HepG2 (cell line): ENCODE results near the gene CARS1. TPM values are rescaled to one million over a fixed set of nuclear protein-coding genes. Genes with fewer than 3 reads are reported as not detected.
A peak's percentile ranks its signal among the peaks of the same experiment; 100 is the strongest.

Experiments
- GLMP ChIP-seq: sonication (generic); formaldehyde crosslinking; IDR thresholded peaks from 2 replicates; pipeline ENCODE4 v1.9.0; 2021; ENCODE audit warnings: missing genetic modification reagents, mild to moderate bottlenecking, borderline replicate concordance
- MAX ChIP-seq: IDR thresholded peaks from 2 replicates; pipeline ENCODE4 v1.6.1; 2012; ENCODE audit warnings: inconsistent platforms
- MTF1 ChIP-seq: sonication (generic); formaldehyde crosslinking; IDR thresholded peaks from 2 replicates; pipeline ENCODE4 v1.5.0; 2020; ENCODE audit warnings: missing genetic modification reagents
- PRDM10 ChIP-seq: sonication (generic); formaldehyde crosslinking; IDR thresholded peaks from 2 replicates; pipeline ENCODE4 v1.4.0; 2020; ENCODE audit warnings: low read depth, missing genetic modification reagents
- RCOR2 ChIP-seq: IDR thresholded peaks from 2 replicates; pipeline ENCODE4 v1.6.1; 2016; ENCODE audit warnings: missing biosample characterization, missing genetic modification reagents
- RERE ChIP-seq: IDR thresholded peaks from 2 replicates; pipeline ENCODE4 v1.6.1; 2016; ENCODE audit warnings: low read depth, missing genetic modification reagents, missing compliant biosample characterization
- RFX3 ChIP-seq: IDR thresholded peaks from 2 replicates; pipeline ENCODE4 v1.6.1; 2016; ENCODE audit warnings: missing biosample characterization, missing genetic modification reagents
- TFE3 ChIP-seq: IDR thresholded peaks from 2 replicates; pipeline ENCODE4 v1.6.1; 2016
- ZBTB20 ChIP-seq: sonication (generic); formaldehyde crosslinking; IDR thresholded peaks from 2 replicates; pipeline ENCODE4 v1.8.1; 2023; ENCODE audit warnings: missing genetic modification reagents, low read depth, mild to moderate bottlenecking, borderline replicate concordance
- ZNF574 ChIP-seq: sonication (generic); formaldehyde crosslinking; IDR thresholded peaks from 2 replicates; pipeline ENCODE4 v1.4.0; 2020; ENCODE audit warnings: missing genetic modification reagents
- ZNF614 ChIP-seq: IDR thresholded peaks from 2 replicates; pipeline ENCODE4 v1.6.1; 2018; ENCODE audit warnings: missing biosample characterization, missing genetic modification reagents, inconsistent platforms, borderline replicate concordance
- ZNF703 ChIP-seq: sonication (generic); formaldehyde crosslinking; IDR thresholded peaks from 2 replicates; pipeline ENCODE4 v1.5.1; 2020; ENCODE audit warnings: missing genetic modification reagents, mild to moderate bottlenecking, moderate library complexity, borderline replicate concordance
- ZNF773 ChIP-seq: sonication (generic); formaldehyde crosslinking; IDR thresholded peaks from 2 replicates; pipeline ENCODE4 v1.4.0; 2020; ENCODE audit warnings: missing genetic modification reagents, borderline replicate concordance
- polyA plus RNA-seq, 8 experiments: library from polyadenylated mRNA; depleted of rRNA in 3 of 8; stranded (reverse) in 7 of 8; unstranded in 1 of 8; fragments of >200 nt; fragmentation: Illumina TruSeq in 4 of 8; extraction: Trizol in 4 of 8; gene quantifications; 2 replicates each; pipeline versions ENCODE4 v1.2.1 to v1.2.3, GENCODE V29; 2011 to 2016; ENCODE audit warnings: low read depth in 4 of 8, missing spikeins in 1 of 8, mixed read lengths in 1 of 8; ENCODE audit not compliant: insufficient read depth in 1 of 8
- total RNA-seq, 5 experiments: library from RNA; depleted of rRNA; stranded (reverse); fragments of >200 nt; fragmentation: Illumina TruSeq; extraction: Trizol; gene quantifications; 2 replicates each; pipeline ENCODE4 v1.2.3, GENCODE V29; 2016; ENCODE audit warnings: low read depth in 1 of 5

The CARS1 gene
- total and polyA plus RNA-seq, 2 of the 13 experiments (the other 11 are each of a cell fraction or from before 2014, with no cell fraction given), result 33.8 to 47.0 TPM

GRCh38 chr11:2991452-2992233 lies 65.6 kb downstream of the CARS1 start (continued):
- TF ChIP-seq RCOR2 (CRISPR knock-in tag), result no peak
- no peak for TF ChIP-seq ZNF614
- no peak for TF ChIP-seq PRDM10 (CRISPR knock-in tag)
- TF ChIP-seq ZNF703 (CRISPR knock-in tag), result no peak
- TF ChIP-seq ZNF773 (CRISPR knock-in tag), result 0 out of 2 replicates have a peak, but pooled peaks have one; percentile 3
- TF ChIP-seq ZNF574 (CRISPR knock-in tag), result peak; percentile 33
- TF ChIP-seq GLMP (CRISPR knock-in tag), result no peak
- TF ChIP-seq RERE (CRISPR knock-in tag), result no peak
- TF ChIP-seq RFX3 (CRISPR knock-in tag), result no peak
- TF ChIP-seq ZBTB20 (CRISPR knock-in tag), result no peak
- TF ChIP-seq MTF1, result no peak
- peak; percentile 20; the same call in 1 of the 2 replicates for TF ChIP-seq MAX
- TF ChIP-seq TFE3 (CRISPR knock-in tag), result no peak
